Esophagus squamous epithelium (tissue), 5 donors: ENCODE measurements around the gene NFIB. TPM values are rescaled to one million over a fixed set of nuclear protein-coding genes. Genes with fewer than 3 reads are reported as not detected.

Source experiments
- DNase-seq: peaks from one replicate; lab custom pipeline; 2025; lab: John Stamatoyannopoulos, UW
- H3K27ac ChIP-seq, 4 donors: fragments of 200-600 bp; sonication (generic); one replicate each; pipeline ENCODE4 v1.5.1; 2016 to 2019; ENCODE audit warnings: mild to moderate bottlenecking in 1 of 4
- H3K27me3 ChIP-seq, 4 donors: fragments of 200-600 bp; sonication (generic); 1 replicate in 3 of 4; 2 replicates in 1 of 4; pipeline versions ENCODE4 v1.5.1 to v1.6.0; 2017 to 2021; ENCODE audit warnings: antibody characterized with exemption in 1 of 4
- H3K36me3 ChIP-seq, 3 donors: fragments of 200-600 bp; sonication (generic); one replicate each; pipeline ENCODE4 v1.5.1; 2016 to 2019
- H3K4me1 ChIP-seq, 3 donors: fragments of 200-600 bp; sonication (generic); one replicate each; pipeline ENCODE4 v1.5.1; 2017 to 2019
- H3K4me3 ChIP-seq, 4 donors: fragments of 200-600 bp; sonication (generic); 1 replicate in 3 of 4; 2 replicates in 1 of 4; pipeline ENCODE4 v1.5.1; 2016 to 2019; ENCODE audit warnings: mild to moderate bottlenecking in 2 of 4, moderate library complexity in 1 of 4
- H3K9me3 ChIP-seq, 3 donors: fragments of 200-600 bp; sonication (generic); one replicate each; pipeline ENCODE4 v1.5.1; 2016 to 2019
- CTCF ChIP-seq, 6 experiments: fragments of 450-650 bp in 4 of 6; fragments of 200-600 bp in 2 of 6; sonication (generic) in 2 of 6; IDR thresholded peaks; one replicate each; pipeline ENCODE4 v1.5.1; 2016 to 2019; ENCODE audit warnings: antibody characterized with exemption in 6 of 6, mild to moderate bottlenecking in 4 of 6, moderate library complexity in 4 of 6
- POLR2A ChIP-seq, 4 donors: fragments of 450-650 bp; IDR thresholded peaks; one replicate each; pipeline ENCODE4 v1.6.1; 2017; ENCODE audit warnings: antibody characterized with exemption in 4 of 4, mild to moderate bottlenecking in 4 of 4, moderate library complexity in 3 of 4
- WGBS, 2 donors: methylation state at CpG; one replicate each; pipeline ENCODE4 v1.1.5; 2018; 5-methylcytosine and 5-hydroxymethylcytosine counted together
- intact Hi-C: fragments of 100-400 bp; cut with DNase I; formaldehyde crosslinking; loops from one replicate; pipeline ENCODE4 v1.15.0; 2022
- total RNA-seq, 4 donors: library from RNA; depleted of rRNA; stranded (reverse); fragments of >200 nt; gene quantifications; one replicate each; pipeline ENCODE4 v1.1.0, GENCODE V29; 2016
- donor health status: DM: yes; HTN: yes; CAD: no.

The NFIB gene
- total RNA-seq, 4 donors from 2014 or later: 16.8 to 38.1 (median 23.0) TPM

GRCh38 chr9:14066032-14066431 lies 247.9 kb downstream of the NFIB start:
- Histone ChIP-seq H3K27me3 (no peaks in the 10 kb centered on the region), H3K4me1 (peaks cover 0 to 12% (median 0%) of the 10 kb centered on the region in 3 donors), H3K9me3 (no peaks in the 10 kb centered on the region), H3K4me3 (no peak overlapping the region), H3K36me3 (no peaks in the 10 kb centered on the region), H3K27ac (no peak overlapping the region)
- intact Hi-C loops: no loop called here
- no peak for TF ChIP-seq CTCF (IDR thresholded peaks at IDR 0.05)
- no peak for TF ChIP-seq POLR2A (IDR thresholded peaks at IDR 0.05)
- WGBS, 2 donors: 79 to 94% methylated on average over 3 to 4 of the region's 4 CpGs
- DNase-seq: no peak

- 91 to 95% methylated on average over 2 of the region's 2 CpGs for WGBS, 2 donors
- no peaks in the 10 kb centered on the region for H3K36me3 ChIP-seq
- no peak for DNase-seq
- no peak overlapping the region for H3K4me3 ChIP-seq
- TF ChIP-seq POLR2A (IDR thresholded peaks at IDR 0.05) (no peak), CTCF (IDR thresholded peaks at IDR 0.05) (no peak)
- peaks cover 0 to 12% (median 0%) of the 10 kb centered on the region in 3 donors for H3K4me1 ChIP-seq
- H3K9me3 ChIP-seq: no peaks in the 10 kb centered on the region
- intact Hi-C loops: no loop called here
- H3K27me3 ChIP-seq: no peaks in the 10 kb centered on the region
- no peak overlapping the region for H3K27ac ChIP-seq
Observed at GRCh38 chr9:14064940-14065339, 249.0 kb downstream of the NFIB start.

- Histone ChIP-seq H3K36me3 (no peaks in the 10 kb centered on the region), H3K4me3 (no peak overlapping the region), H3K9me3 (no peaks in the 10 kb centered on the region), H3K27ac (no peak overlapping the region), H3K4me1 (peaks cover 0 to 12% (median 0%) of the 10 kb centered on the region in 3 donors), H3K27me3 (no peaks in the 10 kb centered on the region)
- WGBS, 2 donors: 53 to 62% methylated on average over 1 of the region's 1 CpG
- intact Hi-C loops: no loop called here
- DNase-seq: no peak
- no peak for TF ChIP-seq POLR2A (IDR thresholded peaks at IDR 0.05)
- no peak for TF ChIP-seq CTCF (IDR thresholded peaks at IDR 0.05)
Observed at GRCh38 chr9:14063756-14064155, 250.2 kb downstream of the NFIB start.

- Histone ChIP-seq H3K36me3 (no peaks in the 10 kb centered on the region), H3K4me3 (no peak overlapping the region), H3K4me1 (peaks cover 0 to 12% (median 0%) of the 10 kb centered on the region in 3 donors), H3K27me3 (no peaks in the 10 kb centered on the region), H3K27ac (no peak overlapping the region), H3K9me3 (no peaks in the 10 kb centered on the region)
- TF ChIP-seq CTCF (IDR thresholded peaks at IDR 0.05) (no peak), POLR2A (IDR thresholded peaks at IDR 0.05) (no peak)
- DNase-seq: no peak
- WGBS, 2 donors: 36 to 52% methylated on average over 9 of the region's 9 CpGs
- intact Hi-C loops: no loop called here
Observed at GRCh38 chr9:14062586-14063221, 251.2 kb downstream of the NFIB start.

- Histone ChIP-seq H3K27ac (no peak overlapping the region), H3K27me3 (no peaks in the 10 kb centered on the region), H3K9me3 (no peaks in the 10 kb centered on the region), H3K36me3 (no peaks in the 10 kb centered on the region), H3K4me3 (no peak overlapping the region), H3K4me1 (peaks cover 0 to 12% (median 0%) of the 10 kb centered on the region in 3 donors)
- DNase-seq: no peak
- TF ChIP-seq CTCF (IDR thresholded peaks at IDR 0.05) (no peak), POLR2A (IDR thresholded peaks at IDR 0.05) (no peak)
- intact Hi-C loops: no loop called here
- 87 to 94% methylated on average over 8 to 15 of the region's 15 CpGs for WGBS, 2 donors
Observed at GRCh38 chr9:14061936-14062585, 251.9 kb downstream of the NFIB start.
